ENCODE data around the gene DPM2.

Gene DPM2

GRCh38 chr9:127928676-127929624 is 8.7 kb downstream of the DPM2 start:
- no peak for TF ChIP-seq CTCF (IDR thresholded peaks at IDR 0.05; ENCODE audit: low read depth, low read length)
- TF ChIP-seq POLR2A (IDR thresholded peaks at IDR 0.05; ENCODE audit: extremely low read depth, insufficient read length) = no peak
- no peak for TF ChIP-seq MAX (IDR thresholded peaks at IDR 0.05; ENCODE audit: low read depth, low read length)
- no peak for TF ChIP-seq MYC (IDR thresholded peaks at IDR 0.05; ENCODE audit: low read depth, low read length)
- H3K4me3 ChIP-seq (ENCODE audit: low read depth, low read length) = no peak overlapping the region
- DNase-seq (ENCODE audit: low read depth) = no peak

- H3K4me3 ChIP-seq (ENCODE audit: low read depth, low read length) = no peak overlapping the region
- no peak for DNase-seq (ENCODE audit: low read depth)
- TF ChIP-seq POLR2A (IDR thresholded peaks at IDR 0.05; ENCODE audit: extremely low read depth, insufficient read length) = no peak
- TF ChIP-seq MAX (IDR thresholded peaks at IDR 0.05; ENCODE audit: low read depth, low read length) = no peak
- TF ChIP-seq CTCF (IDR thresholded peaks at IDR 0.05; ENCODE audit: low read depth, low read length) = no peak
These were observed 9.5 kb downstream of the DPM2 start for GRCh38 chr9:127927988-127928675.

- no peak overlapping the region for H3K4me3 ChIP-seq (ENCODE audit: low read depth, low read length)
- DNase-seq (ENCODE audit: low read depth) = no peak
- TF ChIP-seq CTCF (IDR thresholded peaks at IDR 0.05; ENCODE audit: low read depth, low read length) (no peak), POLR2A (IDR thresholded peaks at IDR 0.05; ENCODE audit: extremely low read depth, insufficient read length) (no peak), MYC (IDR thresholded peaks at IDR 0.05; ENCODE audit: low read depth, low read length) (no peak), MAX (IDR thresholded peaks at IDR 0.05; ENCODE audit: low read depth, low read length) (no peak)
These were observed 10.3 kb downstream of the DPM2 start for GRCh38 chr9:127927201-127927987.

- no peak overlapping the region for H3K4me3 ChIP-seq (ENCODE audit: low read depth, low read length)
- DNase-seq (ENCODE audit: low read depth) = no peak
- TF ChIP-seq MAX (IDR thresholded peaks at IDR 0.05; ENCODE audit: low read depth, low read length) = no peak
- TF ChIP-seq CTCF (IDR thresholded peaks at IDR 0.05; ENCODE audit: low read depth, low read length) = no peak
- TF ChIP-seq MYC (IDR thresholded peaks at IDR 0.05; ENCODE audit: low read depth, low read length) = no peak
- TF ChIP-seq POLR2A (IDR thresholded peaks at IDR 0.05; ENCODE audit: extremely low read depth, insufficient read length) = no peak
These were observed 10.8 kb downstream of the DPM2 start for GRCh38 chr9:127926906-127927200.

GRCh38 chr9:127925959-127926905 is 11.4 kb downstream of the DPM2 start:
- no peak overlapping the region for H3K4me3 ChIP-seq (ENCODE audit: low read depth, low read length)
- no peak for TF ChIP-seq POLR2A (IDR thresholded peaks at IDR 0.05; ENCODE audit: extremely low read depth, insufficient read length)
- TF ChIP-seq MAX (IDR thresholded peaks at IDR 0.05; ENCODE audit: low read depth, low read length) = no peak
- TF ChIP-seq MYC (IDR thresholded peaks at IDR 0.05; ENCODE audit: low read depth, low read length) = no peak
- no peak for TF ChIP-seq CTCF (IDR thresholded peaks at IDR 0.05; ENCODE audit: low read depth, low read length)
- no peak for DNase-seq (ENCODE audit: low read depth)

Data from NB4 (cell line).